Erythroblast (primary cell): ENCODE results near the gene PLA2G4C.
"Not testable (repeated sequence)": the region's sequence is repeated elsewhere in the genome, so short reads cannot be mapped to it uniquely, and the experiment has no call there.

ENCODE experiments used
- GATA1 ChIP-seq: IDR thresholded peaks from 2 replicates; pipeline ENCODE4 v1.6.1; 2011; ENCODE audit warnings: low read depth, mild to moderate bottlenecking, control low read depth, low read length, moderate library complexity
- POLR2A ChIP-seq: IDR thresholded peaks from 2 replicates; pipeline ENCODE4 v1.6.1; 2011; ENCODE audit warnings: mild to moderate bottlenecking, low read length

DNA sequence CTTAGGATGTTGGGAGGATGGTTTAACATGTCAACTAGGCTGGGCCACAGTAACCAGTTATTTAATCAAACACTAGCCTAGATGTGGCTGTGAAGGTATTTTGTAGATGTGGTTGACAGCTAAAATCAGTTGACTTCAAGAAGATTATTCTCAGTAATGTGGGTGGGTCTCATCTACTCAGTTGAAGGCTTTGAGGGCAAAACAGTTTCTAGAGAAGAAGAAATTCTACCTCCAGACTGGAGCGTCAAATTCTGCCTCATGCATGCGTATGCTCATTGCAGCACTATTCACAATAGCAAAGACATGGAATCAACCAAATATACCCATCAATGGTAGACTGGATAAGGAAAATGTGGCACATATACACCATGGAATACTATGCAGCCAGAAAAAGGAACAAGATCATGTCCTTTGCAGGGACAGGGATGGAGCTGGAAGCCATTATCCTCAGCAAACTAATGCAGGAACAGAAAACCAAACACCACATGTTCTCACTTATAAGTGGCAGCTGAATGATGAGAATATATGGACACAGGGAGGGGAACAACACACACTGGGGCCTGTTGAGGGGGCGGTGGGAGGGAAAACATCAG is 40.3 kb downstream of the PLA2G4C start:
- not testable (repeated sequence) for TF ChIP-seq POLR2A, GATA1
